Adrenal gland (tissue), 5 donors: Measurements from ENCODE around the gene CENPP.

Source experiments
- CTCF ChIP-seq, 6 experiments: fragments of 450-650 bp in 4 of 6; fragments of 200-600 bp in 2 of 6; sonication (generic) in 1 of 6; IDR thresholded peaks; 1 replicate in 5 of 6; 2 replicates in 1 of 6; pipeline versions ENCODE4 v1.5.1 to v1.8.0; 2016 to 2021; ENCODE audit warnings: antibody characterized with exemption in 6 of 6, mild to moderate bottlenecking in 2 of 6, moderate library complexity in 1 of 6
- POLR2A ChIP-seq, 2 donors: fragments of 450-650 bp; IDR thresholded peaks; one replicate each; pipeline ENCODE4 v1.6.1; 2017; ENCODE audit warnings: antibody characterized with exemption in 2 of 2, mild to moderate bottlenecking in 2 of 2, moderate library complexity in 1 of 2
- donor health status: DM: no; HTN: no; CAD: no.

GRCh38 chr9:92508018-92508820 is 182.5 kb downstream of the CENPP start:
- TF ChIP-seq POLR2A (IDR thresholded peaks at IDR 0.05), result no peak
- TF ChIP-seq CTCF (IDR thresholded peaks at IDR 0.05), result no peak
